Effector CD4-positive, alpha-beta T cell (primary cell): ENCODE data around the gene RASGRP4.
"Not testable (repeated sequence)": the region's sequence is repeated elsewhere in the genome, so short reads cannot be mapped to it uniquely, and the experiment has no call there.

Source experiments
- DNase-seq: peaks from one replicate; pipeline ENCODE4 v3.0.0-alpha.2; 2020

RASGRP4 gene

DNA sequence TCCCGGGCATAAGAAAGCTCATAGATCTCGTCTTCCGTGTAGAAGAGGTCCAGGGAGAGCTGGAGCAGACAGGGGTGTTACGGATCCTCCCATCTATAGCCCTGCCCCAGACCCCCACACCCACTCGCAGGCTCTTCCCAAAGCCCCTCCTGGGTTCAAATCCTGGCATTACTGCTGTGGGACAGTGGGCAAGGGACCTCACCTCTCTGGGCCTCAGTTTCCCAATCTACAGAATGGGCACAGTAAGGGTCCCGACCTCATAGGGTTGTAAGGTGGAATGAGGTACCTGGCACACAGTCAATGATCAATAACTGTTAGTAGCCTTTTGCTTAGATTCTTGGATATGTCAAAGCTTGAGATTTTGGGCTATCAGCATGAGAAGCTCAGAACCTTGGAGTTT is 12.6 kb downstream of the RASGRP4 start:
- no peak for DNase-seq

DNA sequence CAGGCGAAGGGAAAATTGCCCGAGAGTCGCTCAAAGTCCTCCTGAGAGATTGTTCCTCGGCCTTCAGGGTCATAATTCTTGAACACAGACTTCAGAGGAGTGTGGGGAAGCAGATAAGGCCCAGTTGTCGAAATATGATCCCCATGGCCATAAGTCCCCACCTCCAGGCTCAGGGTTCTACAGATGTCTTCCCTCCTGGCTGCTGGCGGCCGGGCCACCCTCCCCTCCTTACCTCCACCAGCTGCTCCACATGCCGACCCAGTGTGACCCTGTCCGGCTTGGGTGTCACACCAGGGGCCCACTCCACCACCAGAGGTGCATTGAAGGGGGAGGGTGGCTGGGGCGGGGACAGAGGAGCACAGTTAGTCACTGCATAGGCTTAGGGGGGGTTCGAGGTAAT is 13.1 kb downstream of the RASGRP4 start:
- DNase-seq = no peak

DNA sequence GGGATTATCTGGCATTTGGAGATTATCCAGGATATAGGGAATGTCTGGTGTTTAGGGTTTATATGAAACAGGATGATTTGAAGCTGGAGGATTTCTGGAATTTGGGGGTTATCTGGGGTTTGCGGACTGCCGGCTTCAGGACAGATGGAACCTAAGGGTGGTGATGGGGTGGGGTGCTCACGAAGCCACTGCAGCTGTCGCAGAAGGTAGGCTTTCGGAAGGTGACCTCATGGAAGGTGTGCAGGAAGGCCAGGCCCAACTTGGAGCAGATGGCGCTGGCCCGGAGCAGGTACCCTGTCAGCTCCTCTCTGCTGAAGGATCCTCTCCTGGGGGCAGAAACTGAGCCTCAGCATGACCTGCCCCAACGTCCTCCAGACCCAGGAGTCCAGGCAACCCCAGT is 13.5 kb downstream of the RASGRP4 start:
- no peak for DNase-seq

DNA sequence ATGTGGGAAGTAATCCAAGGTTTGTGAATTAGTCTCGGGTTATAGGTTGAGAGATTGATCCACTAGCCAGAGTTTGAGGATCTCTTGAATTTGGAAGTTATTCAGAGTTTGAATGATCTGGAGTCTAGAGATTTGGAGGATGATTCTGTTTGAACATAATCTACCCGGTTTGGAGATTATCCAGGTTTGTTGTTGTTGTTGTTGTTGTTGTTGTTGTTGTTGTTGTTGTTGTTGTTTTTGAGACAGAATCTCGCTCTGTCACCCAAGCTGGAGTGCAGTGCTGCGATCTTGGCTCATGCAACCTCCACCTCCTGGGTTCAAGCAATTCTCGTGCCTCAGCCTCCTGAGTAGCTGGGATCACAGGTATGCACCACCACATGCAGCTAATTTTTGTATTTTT is 14.1 kb downstream of the RASGRP4 start:
- DNase-seq = not testable (repeated sequence)

DNA sequence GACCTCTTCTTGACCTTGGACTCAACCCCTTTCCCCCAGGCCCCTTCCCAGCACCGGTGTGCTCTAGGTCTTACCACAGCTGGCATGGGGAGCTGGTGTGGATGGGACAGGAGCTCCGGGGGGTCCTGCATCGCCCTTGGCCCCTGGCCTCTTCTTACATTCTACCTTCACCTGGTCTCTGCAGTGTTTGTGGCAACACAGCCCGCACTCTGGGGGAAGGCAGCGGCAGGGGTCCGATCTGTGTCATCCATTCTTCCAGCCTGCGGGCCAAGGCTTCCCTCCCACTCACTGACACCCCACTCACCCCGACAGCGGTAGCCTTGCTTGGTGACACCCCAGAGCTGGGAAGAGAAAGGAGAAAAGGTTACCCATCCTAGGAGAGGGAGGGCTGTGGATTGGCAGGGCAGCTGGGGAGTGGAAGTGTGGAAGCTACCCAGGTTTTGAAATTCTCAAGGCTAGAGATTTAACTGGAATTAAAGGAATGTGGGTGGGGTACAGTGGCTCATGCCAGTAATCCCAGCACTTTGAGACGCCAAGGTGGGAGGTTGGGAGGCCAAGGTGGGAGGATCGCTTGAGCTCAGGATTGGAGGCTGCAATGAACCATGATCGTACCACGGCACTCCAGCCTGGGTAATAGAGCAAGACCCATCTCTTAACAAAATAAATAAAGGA is 14.8 kb downstream of the RASGRP4 start:
- DNase-seq = no peak

DNA sequence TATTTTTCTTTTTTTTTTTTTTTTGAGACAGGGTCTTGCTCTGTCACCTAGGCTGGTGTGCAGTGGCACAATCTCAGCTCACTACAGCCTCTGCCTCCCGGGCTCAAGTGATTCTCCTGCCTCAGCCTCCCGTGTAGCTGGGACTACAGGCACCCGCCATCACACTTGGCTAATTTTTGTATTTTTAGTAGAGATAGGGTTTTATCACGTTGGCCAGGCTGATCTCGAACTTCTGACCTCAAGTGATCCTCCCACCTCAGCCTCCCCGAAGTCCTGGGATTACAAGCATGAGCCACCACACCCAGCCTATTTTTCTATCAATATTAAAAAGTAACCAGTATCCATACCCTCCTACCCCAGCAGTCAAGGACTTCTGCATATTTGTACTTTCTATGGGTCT is 15.6 kb downstream of the RASGRP4 start:
- DNase-seq = not testable (repeated sequence)

DNA sequence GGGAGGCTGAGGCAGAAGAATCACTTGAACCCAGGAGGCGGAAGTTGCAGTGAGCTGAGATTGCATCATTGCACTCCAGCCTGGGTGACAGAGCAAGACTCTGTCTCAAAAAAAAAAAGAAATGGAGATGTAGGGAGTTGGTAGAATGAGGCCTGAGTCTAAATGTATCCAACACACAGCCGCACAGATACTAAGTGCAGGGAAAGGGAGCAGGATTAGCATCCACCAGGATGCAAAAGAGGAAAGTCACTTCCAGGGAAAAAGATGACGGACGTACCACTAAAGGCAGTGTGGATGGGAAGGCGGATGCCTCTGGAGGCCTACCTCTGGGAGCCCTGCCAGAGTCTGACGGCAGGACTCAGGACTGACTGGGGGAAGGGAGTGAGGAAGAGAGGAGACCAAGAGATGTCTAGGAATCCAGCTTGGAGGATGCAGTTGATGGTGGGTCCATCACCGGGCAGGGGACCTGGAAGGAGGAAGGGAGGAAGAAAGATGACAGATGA is 16.3 kb downstream of the RASGRP4 start:
- DNase-seq = no peak

DNA sequence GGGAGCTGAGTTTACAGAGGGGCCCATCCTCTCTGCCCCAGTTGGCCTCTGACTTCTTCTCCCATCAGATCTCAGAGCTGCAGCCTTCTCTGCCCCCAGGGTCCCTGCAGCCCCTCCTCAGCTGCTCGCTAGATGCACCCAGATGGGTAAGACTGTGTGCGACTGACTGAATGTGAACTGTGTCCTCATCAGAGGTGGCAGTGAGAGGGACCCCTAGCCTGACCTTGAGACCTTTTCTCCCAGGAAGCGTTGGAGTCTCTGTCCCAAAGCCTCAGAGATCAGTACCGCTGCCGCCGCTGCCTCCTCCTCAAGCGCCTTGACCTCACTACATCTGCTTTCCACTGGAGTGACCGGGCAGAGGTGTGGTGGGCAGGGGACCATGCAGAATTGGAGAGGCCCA is 20.7 kb downstream of the RASGRP4 start:
- no peak for DNase-seq

DNA sequence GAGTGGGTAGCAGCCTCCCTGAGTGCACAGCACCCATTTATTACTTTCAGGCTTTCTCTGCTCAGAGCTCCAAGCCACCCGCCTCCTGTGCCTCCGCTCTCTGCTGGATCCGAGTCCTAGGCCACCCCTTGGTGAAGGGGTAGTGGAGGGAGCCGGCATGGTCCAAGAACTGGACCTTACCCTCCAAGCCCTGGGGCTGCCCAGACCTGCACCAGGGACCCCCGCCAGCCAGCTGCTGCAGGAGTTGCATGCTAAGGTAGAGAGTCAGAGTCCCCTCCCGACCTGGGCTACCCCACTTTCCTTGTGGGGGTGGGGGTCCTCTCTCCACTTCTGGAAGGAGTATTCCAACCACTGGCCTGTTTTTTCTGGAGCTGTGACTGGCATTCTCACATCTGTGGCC is 21.2 kb downstream of the RASGRP4 start:
- no peak for DNase-seq

DNA sequence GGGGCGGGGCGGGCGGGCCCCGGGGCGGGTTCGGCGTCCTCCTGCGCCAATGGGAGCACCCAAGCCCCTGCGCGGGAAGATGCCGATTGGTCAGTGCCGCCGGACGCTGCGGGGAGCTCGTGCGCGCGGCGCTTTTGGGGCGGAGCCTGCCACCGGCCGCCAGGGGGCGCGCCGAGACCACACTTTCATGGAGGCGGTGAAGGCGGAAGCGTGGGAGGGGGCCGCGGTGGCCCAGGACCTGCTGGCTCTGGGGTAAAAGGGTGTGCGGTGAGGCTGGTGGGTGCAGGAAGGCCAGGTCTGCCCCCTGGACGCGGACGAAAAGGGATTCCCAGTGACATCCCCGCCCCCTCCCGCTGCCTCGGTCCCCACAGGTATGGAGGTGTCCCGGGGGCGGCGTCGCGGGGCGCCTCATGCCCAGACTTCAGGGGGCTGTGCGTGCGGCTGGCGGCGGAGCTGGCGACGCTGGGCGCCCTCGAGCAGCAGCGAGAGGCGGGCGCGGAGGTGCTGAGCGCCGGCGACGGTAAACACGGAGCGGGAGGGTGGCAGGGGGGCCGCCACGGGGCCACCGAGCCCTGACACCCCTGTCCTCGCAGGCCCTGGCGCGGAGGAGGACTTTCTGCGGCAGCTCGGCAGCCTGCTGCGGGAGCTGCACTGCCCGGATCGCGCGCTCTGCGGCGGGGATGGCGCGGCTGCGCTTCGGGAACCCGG is 22.9 kb downstream of the RASGRP4 start, which contains the start of gene FAM98C:
Gene FAM98C, plus strand, starts transcription at position 127 of the 708 bp plus-strand sequence. Its CDS starts 61 bp downstream, at position 188.
- peak; percentile 96 for DNase-seq

DNA sequence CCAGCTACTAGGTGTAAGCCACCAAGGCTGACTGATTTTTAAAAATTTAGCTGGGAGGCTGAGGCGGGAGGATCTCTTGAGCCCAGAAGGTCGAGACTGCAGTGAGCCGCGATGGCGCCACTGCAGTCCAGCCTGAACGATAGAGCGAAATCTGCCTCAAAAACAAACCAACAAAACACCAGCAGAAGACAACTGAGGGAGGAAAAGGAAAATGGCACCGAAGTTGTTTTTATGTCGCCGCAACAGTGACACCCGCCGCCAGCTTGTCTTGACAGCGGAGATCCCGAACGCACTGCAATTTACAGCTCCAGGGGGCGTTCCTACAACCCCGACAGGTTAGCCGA is 23.4 kb downstream of the RASGRP4 start:
- DNase-seq = no peak

DNA sequence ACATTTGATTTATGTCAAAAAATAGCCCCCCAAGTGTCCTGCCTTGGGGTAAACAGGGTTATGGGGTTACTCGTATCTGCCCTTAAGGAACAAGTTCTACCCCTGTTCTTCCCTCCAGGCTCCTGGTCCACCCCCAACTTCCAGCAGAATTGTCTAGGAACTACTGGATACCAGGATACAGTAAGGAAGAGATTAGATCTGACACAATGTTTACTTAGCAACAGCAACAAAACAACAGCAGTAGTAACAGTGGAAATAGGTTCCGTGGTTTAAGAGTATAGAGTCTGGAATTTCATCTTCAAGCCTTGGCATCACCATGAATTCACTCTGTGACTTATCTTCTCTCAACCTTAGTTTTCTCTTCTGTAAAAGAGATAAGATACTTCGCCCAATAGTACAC is 24.9 kb downstream of the RASGRP4 start:
- no peak for DNase-seq

DNA sequence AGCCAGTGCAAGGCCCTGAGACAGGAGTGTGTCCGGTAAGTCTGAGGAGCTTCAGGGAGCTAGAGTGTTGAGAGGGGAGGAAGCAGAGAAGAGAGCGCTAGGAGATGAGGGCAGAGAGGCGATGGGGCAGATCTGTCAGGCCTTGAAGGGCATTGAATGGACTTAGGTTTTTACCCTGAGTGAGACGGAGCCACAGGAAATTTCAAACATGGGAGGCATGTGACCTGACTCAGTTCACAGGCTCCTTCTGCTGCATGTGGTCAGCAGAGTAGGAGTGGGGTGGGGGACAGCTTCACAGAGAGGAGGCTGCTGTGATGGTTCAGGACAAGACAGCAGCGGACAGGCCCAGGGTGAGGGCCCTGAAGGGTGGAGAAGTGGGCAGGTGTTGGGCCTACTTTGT is 25.7 kb downstream of the RASGRP4 start:
- no peak for DNase-seq

DNA sequence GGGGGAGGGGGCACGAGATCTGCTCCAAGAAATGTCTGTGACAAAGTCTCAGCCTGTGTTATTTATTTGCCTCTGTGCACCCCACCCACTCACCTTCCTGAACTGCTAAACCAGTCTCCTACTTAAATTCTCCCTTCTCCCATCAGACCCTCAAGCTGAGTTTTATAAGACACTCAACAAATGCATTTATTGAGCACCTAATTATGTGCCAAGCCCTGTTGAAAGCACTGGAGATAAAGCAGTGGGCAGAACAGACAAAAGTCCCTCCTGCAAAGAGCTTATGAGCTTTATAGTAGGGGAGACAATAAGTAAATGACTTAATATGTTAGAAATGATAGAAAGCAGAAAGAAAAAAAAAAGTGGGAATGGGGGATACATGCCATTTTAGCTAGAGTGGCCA is 26.5 kb downstream of the RASGRP4 start:
- no peak for DNase-seq

DNA sequence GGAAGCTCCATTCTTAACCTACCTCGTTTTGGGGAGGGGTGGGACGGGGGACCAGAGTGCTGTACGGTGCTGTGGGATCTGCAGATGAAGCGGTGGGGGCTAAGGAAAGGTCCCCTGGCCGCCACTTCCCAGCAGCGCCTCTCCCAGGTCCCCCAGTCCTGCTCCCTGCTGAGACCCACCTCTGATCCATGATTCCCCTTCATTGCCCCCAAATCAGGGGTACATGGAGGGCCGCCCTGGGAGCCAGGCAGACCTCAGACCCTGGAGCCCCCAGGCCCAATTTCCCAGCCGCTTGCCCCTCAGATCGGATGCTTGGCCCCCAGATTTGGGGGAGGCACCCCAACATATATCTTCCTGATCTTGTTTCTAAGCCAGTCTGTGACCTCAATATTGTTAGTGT is 26.9 kb downstream of the RASGRP4 start:
- no peak for DNase-seq

DNA sequence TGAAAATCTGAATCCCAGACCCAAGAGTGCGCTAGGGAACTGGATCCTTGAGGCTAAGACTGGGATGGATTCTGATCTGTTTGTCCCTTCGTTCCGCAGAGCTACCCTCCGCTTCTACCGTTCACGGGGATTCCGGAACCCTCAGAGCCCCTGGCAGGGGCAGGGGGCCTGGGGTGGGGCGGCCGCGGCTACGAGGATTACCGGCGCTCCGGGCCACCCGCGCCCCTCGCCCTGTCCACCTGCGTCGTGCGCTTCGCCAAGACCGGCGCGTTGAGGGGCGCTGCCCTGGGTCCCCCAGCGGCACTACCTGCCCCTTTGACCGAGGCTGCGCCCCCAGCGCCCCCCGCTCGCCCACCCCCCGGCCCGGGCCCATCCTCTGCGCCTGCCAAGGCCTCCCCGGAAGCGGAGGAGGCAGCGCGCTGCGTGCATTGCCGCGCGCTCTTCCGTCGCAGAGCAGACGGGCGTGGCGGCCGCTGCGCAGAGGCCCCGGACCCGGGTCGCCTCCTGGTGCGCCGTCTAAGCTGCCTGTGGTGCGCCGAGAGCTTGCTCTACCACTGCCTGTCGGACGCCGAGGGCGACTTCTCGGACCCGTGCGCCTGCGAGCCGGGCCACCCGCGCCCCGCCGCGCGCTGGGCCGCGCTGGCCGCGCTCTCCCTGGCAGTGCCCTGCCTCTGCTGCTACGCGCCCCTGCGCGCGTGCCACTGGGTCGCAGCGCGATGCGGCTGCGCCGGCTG is 30.5 kb downstream of the RASGRP4 start:
- no peak for DNase-seq

DNA sequence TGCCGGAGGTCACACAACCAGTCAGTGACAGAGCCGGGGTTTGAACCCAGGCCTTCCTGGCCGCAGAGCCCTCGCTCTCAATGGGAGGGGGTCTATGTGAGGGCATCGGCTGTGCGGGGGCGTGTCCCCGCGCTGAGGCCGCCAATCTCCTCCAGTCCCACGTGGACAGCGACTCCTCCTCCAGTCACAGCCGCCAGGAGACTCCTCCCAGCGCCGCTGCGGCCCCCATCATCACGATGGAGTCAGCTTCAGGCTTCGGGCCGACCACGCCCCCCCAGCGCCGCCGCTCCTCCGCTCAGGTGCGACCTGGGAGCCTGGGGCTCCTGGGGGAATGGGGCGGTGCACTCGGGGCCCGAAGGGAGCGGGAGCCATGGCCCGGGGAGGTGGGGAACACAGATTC is 31.5 kb downstream of the RASGRP4 start:
- peak; percentile 44 for DNase-seq

DNA sequence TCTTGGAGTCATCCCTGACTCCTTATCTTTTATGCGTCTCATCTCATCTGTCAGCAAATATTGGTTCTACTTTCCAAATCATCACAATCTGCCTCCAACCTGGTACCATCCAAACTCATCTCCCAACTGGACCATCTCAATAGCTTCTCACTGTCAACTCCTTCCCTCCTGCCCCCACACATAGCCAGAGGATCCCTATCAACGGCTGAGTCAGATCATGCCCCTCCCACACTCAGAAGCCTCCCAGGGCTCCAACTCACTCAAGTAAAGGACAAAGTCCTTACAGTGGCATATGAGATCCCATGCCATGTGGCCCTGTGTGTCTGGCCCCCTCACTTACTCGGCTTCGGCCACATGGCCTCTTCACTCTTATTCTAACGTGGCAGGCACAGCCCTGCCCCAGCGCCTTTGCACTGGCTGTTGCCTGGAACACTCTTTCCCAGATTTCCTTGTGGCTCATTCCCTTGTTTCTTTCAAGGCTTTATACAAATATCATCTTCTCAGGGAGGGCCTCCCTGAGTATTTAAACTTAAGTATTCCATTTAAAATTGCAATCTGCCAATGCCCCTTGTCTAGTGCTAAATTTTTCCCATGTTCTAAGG is 33.2 kb downstream of the RASGRP4 start:
- no peak for DNase-seq

DNA sequence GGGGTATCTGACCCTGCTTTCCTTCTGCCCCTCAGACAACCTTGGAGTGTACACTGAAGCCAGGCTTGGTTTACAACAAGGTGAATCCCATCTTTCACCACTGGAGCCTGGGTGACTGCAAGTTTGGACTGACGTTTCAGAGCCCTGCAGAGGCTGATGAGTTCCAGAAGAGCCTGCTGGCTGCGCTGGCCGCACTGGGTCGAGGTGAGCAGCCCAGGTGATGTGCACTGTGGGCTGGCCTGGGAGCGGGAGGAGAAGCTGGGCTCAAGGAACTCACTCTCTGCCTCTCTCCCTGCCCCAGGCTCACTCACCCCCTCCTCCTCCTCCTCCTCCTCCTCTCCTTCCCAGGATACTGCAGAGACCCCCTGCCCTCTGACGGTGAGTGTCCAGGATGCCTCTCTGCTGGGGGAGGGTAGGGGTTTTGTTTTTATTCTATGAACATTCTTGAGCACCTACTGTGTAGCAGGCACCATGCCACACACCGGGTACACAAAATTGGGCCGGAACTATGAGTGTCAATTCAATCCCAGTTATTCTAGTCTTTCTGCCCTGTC is 34.0 kb downstream of the RASGRP4 start:
- no peak for DNase-seq

DNA sequence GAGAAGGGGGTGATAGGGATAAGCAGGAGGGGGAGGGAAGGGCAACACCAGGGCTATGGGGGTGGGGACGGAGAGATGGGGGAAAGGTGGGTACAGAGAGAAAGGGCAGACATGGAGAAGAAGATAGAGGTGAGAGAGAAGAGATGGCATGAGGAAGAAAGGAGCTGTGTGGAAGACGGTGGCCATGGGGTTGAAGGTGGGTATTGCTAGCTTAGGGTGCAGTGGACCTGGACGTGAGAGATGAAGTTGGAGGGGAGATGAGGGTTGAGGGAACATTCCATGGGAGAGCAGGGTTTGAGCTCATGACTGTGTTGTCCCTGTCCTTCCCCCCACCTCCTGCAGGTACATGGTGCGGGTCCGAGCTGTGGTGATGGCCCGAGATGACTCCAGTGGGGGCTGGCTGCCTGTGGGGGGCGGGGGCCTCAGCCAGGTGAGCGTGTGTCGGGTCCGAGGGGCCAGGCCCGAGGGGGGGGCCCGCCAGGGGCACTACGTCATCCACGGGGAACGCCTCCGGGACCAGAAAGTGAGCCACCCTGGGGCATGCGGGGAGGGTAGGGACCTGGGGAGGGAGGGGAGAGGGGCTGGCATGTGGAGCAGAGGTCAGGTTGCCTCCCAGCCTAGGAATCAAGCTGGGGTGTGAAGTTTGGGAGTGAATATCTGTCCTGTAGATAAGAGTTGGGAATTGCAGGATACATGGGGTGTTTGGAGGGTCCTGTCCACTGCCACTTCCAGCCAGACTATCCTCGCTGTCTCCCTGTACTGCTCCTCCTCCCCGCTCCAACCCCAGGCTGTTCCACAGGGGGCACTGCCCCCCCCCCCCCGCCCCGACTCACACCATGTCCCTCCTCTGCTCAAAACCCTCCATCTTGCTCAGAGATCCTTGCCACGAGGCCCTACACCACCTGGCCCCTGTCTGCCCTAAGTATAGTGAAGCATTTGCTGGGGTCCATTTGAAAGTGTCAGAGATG is 35.8 kb downstream of the RASGRP4 start:
- no peak for DNase-seq

DNA sequence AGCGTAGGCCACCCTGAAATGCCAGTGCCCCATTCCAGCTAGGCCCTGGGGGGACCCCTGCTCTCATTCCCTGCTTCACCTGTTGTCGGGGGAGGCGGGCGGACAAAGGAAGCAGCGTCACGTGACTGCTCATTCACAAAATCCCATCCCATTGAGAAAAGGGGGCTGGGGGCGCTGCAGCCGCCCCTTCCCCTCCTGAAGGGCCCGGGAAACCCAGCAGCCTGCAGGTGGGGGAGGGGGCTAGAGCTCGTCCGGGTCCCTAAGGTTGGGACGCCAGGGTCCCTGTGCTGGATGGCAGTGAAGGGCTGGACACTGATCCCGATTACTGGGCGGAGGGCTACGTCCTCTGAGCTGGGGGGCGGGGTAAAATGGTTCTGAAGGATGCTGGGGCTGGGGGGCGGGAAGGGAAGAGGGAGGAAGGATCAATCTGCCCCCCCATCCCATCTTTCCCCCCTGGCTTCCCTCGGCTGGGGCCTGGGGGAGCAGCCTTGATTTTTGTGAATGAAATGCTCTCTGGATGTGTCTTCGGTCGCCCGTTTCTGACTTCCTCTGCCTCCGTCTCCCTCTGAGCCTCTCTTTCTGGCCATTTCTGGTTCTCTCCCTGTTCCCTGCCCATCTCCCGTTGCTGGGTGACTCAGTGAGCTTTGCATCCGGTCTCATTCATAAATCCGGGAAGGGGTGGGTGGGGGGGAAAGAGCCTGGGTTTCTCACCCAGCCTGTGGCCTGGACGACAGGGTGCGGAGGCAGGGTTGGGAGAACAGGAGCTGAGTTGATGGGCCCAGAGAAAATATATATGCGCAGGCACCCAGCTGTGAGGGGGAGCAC is 36.7 kb downstream of the RASGRP4 start:
- DNase-seq = no peak
